H9 (cell line): ENCODE results near the gene TRANK1. TPM values are rescaled to one million over a fixed set of nuclear protein-coding genes. Genes with fewer than 3 reads are reported as not detected.

Experiments
- DNase-seq: peaks from one replicate; pipeline ENCODE4 v3.0.0-alpha.2; 2017
- H2AFZ ChIP-seq: one replicate; pipeline ENCODE4 v1.6.1; 2013; ENCODE audit warnings: mild to moderate bottlenecking, low read length, control low read depth, moderate library complexity
- H2AK5ac ChIP-seq: 2 replicates; pipeline ENCODE4 v1.6.1; 2013; ENCODE audit warnings: low read length, control low read depth, mixed read lengths; ENCODE audit not compliant: insufficient read length
- H2BK120ac ChIP-seq: one replicate; pipeline ENCODE4 v1.6.1; 2013; ENCODE audit warnings: low read depth, mild to moderate bottlenecking, low read length, control low read depth, inconsistent platforms; ENCODE audit not compliant: poor library complexity, severe bottlenecking
- H2BK12ac ChIP-seq: 2 replicates; pipeline ENCODE4 v1.6.1; 2013; ENCODE audit warnings: low read length, control low read depth, mixed read lengths, low read depth; ENCODE audit not compliant: insufficient read length
- H2BK15ac ChIP-seq: 2 replicates; pipeline ENCODE4 v1.6.1; 2013; ENCODE audit warnings: low read depth, low read length, control low read depth
- H2BK20ac ChIP-seq: one replicate; pipeline ENCODE4 v1.6.1; 2013; ENCODE audit warnings: low read depth, mild to moderate bottlenecking, low read length, control low read depth, inconsistent platforms; ENCODE audit not compliant: poor library complexity, severe bottlenecking
- H2BK5ac ChIP-seq: 2 replicates; pipeline ENCODE4 v1.6.1; 2013; ENCODE audit warnings: low read length, control low read depth, mixed read lengths; ENCODE audit not compliant: insufficient read length
- H3K14ac ChIP-seq: 2 replicates; pipeline ENCODE4 v1.6.1; 2013; ENCODE audit warnings: low read length, control low read depth; ENCODE audit not compliant: insufficient read depth
- H3K18ac ChIP-seq: 2 replicates; pipeline ENCODE4 v1.6.1; 2013; ENCODE audit warnings: low read depth, mild to moderate bottlenecking, mixed read lengths, low read length, control low read depth; ENCODE audit not compliant: insufficient read length
- H3K23ac ChIP-seq: 2 replicates; pipeline ENCODE4 v1.6.1; 2013; ENCODE audit warnings: low read length, control low read depth, mixed read lengths, low read depth; ENCODE audit not compliant: insufficient read length
- H3K23me2 ChIP-seq: 2 replicates; pipeline ENCODE4 v1.6.1; 2013; ENCODE audit warnings: low read depth, mild to moderate bottlenecking, mixed read lengths, low read length, control low read depth; ENCODE audit not compliant: insufficient read length, poor library complexity, severe bottlenecking
- H3K27ac ChIP-seq: 2 replicates; pipeline ENCODE4 v1.5.1; 2013; ENCODE audit warnings: low read length, control low read depth, mixed read lengths, low read depth; ENCODE audit not compliant: insufficient read length
- H3K27me3 ChIP-seq: 2 replicates; pipeline ENCODE4 v1.6.1; 2013; ENCODE audit warnings: low read length, control low read depth, inconsistent platforms; ENCODE audit not compliant: insufficient read depth
- H3K4ac ChIP-seq: 2 replicates; pipeline ENCODE4 v1.6.1; 2013; ENCODE audit warnings: low read depth, mild to moderate bottlenecking, control low read depth, inconsistent platforms, low read length, moderate library complexity
- H3K4me1 ChIP-seq: 2 replicates; pipeline ENCODE4 v1.6.1; 2013; ENCODE audit warnings: low read length, control low read depth, inconsistent platforms; ENCODE audit not compliant: insufficient read depth
- H3K4me2 ChIP-seq: 2 replicates; pipeline ENCODE4 v1.6.1; 2013; ENCODE audit warnings: low read length, control low read depth, mixed read lengths; ENCODE audit not compliant: insufficient read length, insufficient read depth
- H3K56ac ChIP-seq: 2 replicates; pipeline ENCODE4 v1.6.1; 2013; ENCODE audit warnings: low read depth, mild to moderate bottlenecking, mixed read lengths, low read length, control low read depth; ENCODE audit not compliant: insufficient read length
- H3K79me1 ChIP-seq: 2 replicates; pipeline ENCODE4 v1.6.1; 2013; ENCODE audit warnings: low read depth, mild to moderate bottlenecking, moderate library complexity, low read length, control low read depth, inconsistent platforms; ENCODE audit not compliant: insufficient read depth, poor library complexity, severe bottlenecking
- H3K79me2 ChIP-seq: 2 replicates; pipeline ENCODE4 v1.6.1; 2013; ENCODE audit warnings: low read length, control low read depth, inconsistent platforms; ENCODE audit not compliant: insufficient read depth
- H3K9ac ChIP-seq: 2 replicates; pipeline ENCODE4 v1.6.1; 2013; ENCODE audit warnings: low read length, control low read depth, mixed read lengths; ENCODE audit not compliant: insufficient read length; ENCODE audit errors: extremely low read depth
- H3K9me3 ChIP-seq: one replicate; pipeline ENCODE4 v1.6.1; 2013; ENCODE audit warnings: low read depth, low read length, inconsistent platforms; ENCODE audit not compliant: control insufficient read depth
- H3T11ph ChIP-seq: one replicate; pipeline ENCODE4 v1.6.1; 2013; ENCODE audit warnings: mild to moderate bottlenecking, low read length, control low read depth, inconsistent platforms
- H4K20me1 ChIP-seq: one replicate; pipeline ENCODE4 v1.6.1; 2013; ENCODE audit not compliant: control insufficient read depth, insufficient read length, insufficient read depth
- H4K5ac ChIP-seq: 2 replicates; pipeline ENCODE4 v1.6.1; 2013; ENCODE audit warnings: low read depth, mild to moderate bottlenecking, mixed read lengths, low read length, control low read depth; ENCODE audit not compliant: insufficient read length
- H4K8ac ChIP-seq: replicated peaks from 2 replicates; pipeline ENCODE4 v1.6.1; 2013; ENCODE audit warnings: low read length, control low read depth, mixed read lengths, low read depth; ENCODE audit not compliant: insufficient read length
- H4K91ac ChIP-seq: 2 replicates; pipeline ENCODE4 v1.6.1; 2013; ENCODE audit warnings: low read depth, mild to moderate bottlenecking, moderate library complexity, mixed read lengths, low read length, control low read depth; ENCODE audit not compliant: insufficient read length
- H3K27ac Mint-ChIP-seq, 3 experiments: 2 replicates in 2 of 3; 3 replicates in 1 of 3; pipeline ENCODE4 v1.8.0; 2020 to 2021; ENCODE audit warnings: mixed read lengths in 3 of 3, mild to moderate bottlenecking in 1 of 3, moderate library complexity in 1 of 3
- H3K27me3 Mint-ChIP-seq: 2 replicates; pipeline ENCODE4 v1.8.0; 2021; ENCODE audit warnings: low read depth, mild to moderate bottlenecking, moderate library complexity, mixed read lengths
- H3K36me3 Mint-ChIP-seq, 3 experiments: 2 replicates in 2 of 3; 3 replicates in 1 of 3; pipeline ENCODE4 v1.8.0; 2020 to 2021; ENCODE audit warnings: low read depth in 3 of 3, mixed read lengths in 3 of 3; ENCODE audit not compliant: insufficient read depth in 1 of 3
- H3K4me1 Mint-ChIP-seq, 2 experiments: 2 replicates each; pipeline ENCODE4 v1.8.0; 2020; ENCODE audit warnings: mixed read lengths in 2 of 2
- H3K4me3 Mint-ChIP-seq, 2 experiments: 2 replicates in 1 of 2; 3 replicates in 1 of 2; pipeline ENCODE4 v1.8.0; 2020 to 2021; ENCODE audit warnings: mild to moderate bottlenecking in 2 of 2, mixed read lengths in 2 of 2, moderate library complexity in 1 of 2
- H3K9me3 Mint-ChIP-seq, 2 experiments: 2 replicates in 1 of 2; 3 replicates in 1 of 2; pipeline ENCODE4 v1.8.0; 2020; ENCODE audit warnings: mild to moderate bottlenecking in 2 of 2, mixed read lengths in 2 of 2, moderate library complexity in 1 of 2
- WGBS: extraction: QIAGEN DNeasy Blood & Tissue Kit; methylation state at CpG from one replicate; pipeline ENCODE4 v1.1.7; 2013; ENCODE audit warnings: missing lambda C conversion rate, low lambda C conversion rate, mixed read lengths; ENCODE audit not compliant: insufficient read length; ENCODE audit errors: extremely low coverage; 5-methylcytosine and 5-hydroxymethylcytosine counted together
- total RNA-seq: library from RNA; stranded (reverse); gene quantifications from 2 replicates; pipeline ENCODE4 v1.2.1, GENCODE V29; 2021
- TF ChIP-seq, protein P1 (sequence below): fragments of 200-600 bp; sonication (generic); conservative IDR thresholded peaks from 3 replicates; pipeline ENCODE4 v1.8.0; 2021; ENCODE audit warnings: antibody characterized with exemption, mild to moderate bottlenecking

TRANK1 gene
- total RNA-seq, 1 experiment from 2014 or later, result 5.9 TPM

- WGBS, result no CpG with 5 or more reads among the region's 3 CpGs
- H4K91ac ChIP-seq, result no peak overlapping the region
- H3K27ac Mint-ChIP-seq, result no peak overlapping the region; a peak in 1 of 7 replicates
Observed at GRCh38 chr3:36956155-36956554, 11.3 kb upstream of the TRANK1 start.

More at GRCh38 chr3:36956155-36956554, 11.3 kb upstream of the TRANK1 start:
- Histone ChIP-seq H3K79me2 (no peaks in the 10 kb centered on the region), H4K20me1 (no peaks in the 10 kb centered on the region), H3K4me1 (no peaks in the 10 kb centered on the region), H2BK5ac (no peak overlapping the region), H4K5ac (no peak overlapping the region), H3T11ph (no peak overlapping the region), H3K4ac (no peak overlapping the region), H2BK20ac (no peak overlapping the region), H3K9ac (no peak overlapping the region), H3K56ac (no peak overlapping the region), H2BK120ac (no peak overlapping the region), H3K4me2 (no peak overlapping the region), H3K18ac (no peak overlapping the region), H3K23me2 (no peaks in the 10 kb centered on the region), H2BK15ac (no peak overlapping the region), H3K27ac (no peak overlapping the region), H3K23ac (no peak overlapping the region), H3K14ac (no peak overlapping the region), H3K79me1 (no peaks in the 10 kb centered on the region), H3K9me3 (no peaks in the 10 kb centered on the region), H2BK12ac (no peak overlapping the region), H2AK5ac (no peak overlapping the region), H3K27me3 (no peaks in the 10 kb centered on the region), H2AFZ (no peak overlapping the region), H4K8ac (no peak overlapping the region)
- Mint-ChIP-seq H3K4me3 (no peak overlapping the region), H3K36me3 (no peaks in the 10 kb centered on the region), H3K9me3 (no peaks in the 10 kb centered on the region; a peak in 1 of 5 replicates), H3K4me1 (peaks cover 3 to 12% of the 10 kb centered on the region in 2 experiments; a peak in 3 of 4 replicates), H3K27me3 (no peaks in the 10 kb centered on the region)
- TF ChIP-seq, protein P1, sequence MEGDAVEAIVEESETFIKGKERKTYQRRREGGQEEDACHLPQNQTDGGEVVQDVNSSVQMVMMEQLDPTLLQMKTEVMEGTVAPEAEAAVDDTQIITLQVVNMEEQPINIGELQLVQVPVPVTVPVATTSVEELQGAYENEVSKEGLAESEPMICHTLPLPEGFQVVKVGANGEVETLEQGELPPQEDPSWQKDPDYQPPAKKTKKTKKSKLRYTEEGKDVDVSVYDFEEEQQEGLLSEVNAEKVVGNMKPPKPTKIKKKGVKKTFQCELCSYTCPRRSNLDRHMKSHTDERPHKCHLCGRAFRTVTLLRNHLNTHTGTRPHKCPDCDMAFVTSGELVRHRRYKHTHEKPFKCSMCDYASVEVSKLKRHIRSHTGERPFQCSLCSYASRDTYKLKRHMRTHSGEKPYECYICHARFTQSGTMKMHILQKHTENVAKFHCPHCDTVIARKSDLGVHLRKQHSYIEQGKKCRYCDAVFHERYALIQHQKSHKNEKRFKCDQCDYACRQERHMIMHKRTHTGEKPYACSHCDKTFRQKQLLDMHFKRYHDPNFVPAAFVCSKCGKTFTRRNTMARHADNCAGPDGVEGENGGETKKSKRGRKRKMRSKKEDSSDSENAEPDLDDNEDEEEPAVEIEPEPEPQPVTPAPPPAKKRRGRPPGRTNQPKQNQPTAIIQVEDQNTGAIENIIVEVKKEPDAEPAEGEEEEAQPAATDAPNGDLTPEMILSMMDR, result no peak
- DNase-seq, result no peak
